HEK293T (cell line): ENCODE data around the gene GFER.

Source experiments
- CTCF ChIA-PET: fragments of 350-600 bp; formaldehyde crosslinking; extraction: SDS; loops from one replicate; lab custom pipeline; 2021; ENCODE audit warnings: antibody characterized with exemption, inconsistent platforms; lab: Yijun Ruan, JAX
- POLR2A ChIA-PET: fragments of 350-600 bp; formaldehyde crosslinking; extraction: SDS; loops from one replicate; lab custom pipeline; 2020; ENCODE audit warnings: antibody characterized with exemption, inconsistent platforms; lab: Yijun Ruan, JAX
- DNase-seq: peaks from one replicate; pipeline ENCODE4 v3.0.0; 2012; ENCODE audit warnings: mixed read lengths; ENCODE audit errors: extremely low spot score
- ARNT ChIP-seq: fragments of 450-650 bp; IDR thresholded peaks from 2 replicates; pipeline ENCODE4 v1.6.1; 2017; ENCODE audit warnings: mild to moderate bottlenecking
- BHLHE40 ChIP-seq: fragments of 450-650 bp; IDR thresholded peaks from 2 replicates; pipeline ENCODE4 v1.6.1; 2016; ENCODE audit warnings: mild to moderate bottlenecking, moderate library complexity, borderline replicate concordance
- CTBP1 ChIP-seq: fragments of 450-650 bp; IDR thresholded peaks from 2 replicates; pipeline ENCODE4 v1.6.1; 2016; ENCODE audit warnings: borderline replicate concordance
- ELF4 ChIP-seq: fragments of 450-650 bp; IDR thresholded peaks from 2 replicates; pipeline ENCODE4 v1.6.1; 2017; ENCODE audit warnings: antibody characterized with exemption
- FOXA1 ChIP-seq: fragments of 450-650 bp; IDR thresholded peaks from 2 replicates; pipeline ENCODE4 v1.6.1; 2016; ENCODE audit warnings: mild to moderate bottlenecking
- FOXK2 ChIP-seq: fragments of 450-650 bp; IDR thresholded peaks from 2 replicates; pipeline ENCODE4 v1.6.1; 2016; ENCODE audit warnings: mild to moderate bottlenecking
- FOXM1 ChIP-seq: fragments of 450-650 bp; IDR thresholded peaks from 2 replicates; pipeline ENCODE4 v1.6.1; 2017; ENCODE audit warnings: mild to moderate bottlenecking, borderline replicate concordance
- HDGF ChIP-seq: fragments of 450-650 bp; IDR thresholded peaks from 2 replicates; pipeline ENCODE4 v1.6.1; 2017; ENCODE audit warnings: antibody characterized with exemption, borderline replicate concordance
- L3MBTL2 ChIP-seq: fragments of 450-650 bp; conservative IDR thresholded peaks from 2 replicates; pipeline ENCODE4 v1.6.1; 2016; ENCODE audit warnings: mild to moderate bottlenecking
- LEF1 ChIP-seq: fragments of 450-650 bp; IDR thresholded peaks from 2 replicates; pipeline ENCODE4 v1.6.1; 2017; ENCODE audit warnings: mild to moderate bottlenecking, borderline replicate concordance
- NFRKB ChIP-seq: fragments of 450-650 bp; IDR thresholded peaks from 2 replicates; pipeline ENCODE4 v1.6.1; 2016; ENCODE audit warnings: mild to moderate bottlenecking, moderate library complexity
- SP1 ChIP-seq: fragments of 450-650 bp; IDR thresholded peaks from 2 replicates; pipeline ENCODE4 v1.6.1; 2017
- SUZ12 ChIP-seq: fragments of 450-650 bp; IDR thresholded peaks from 2 replicates; pipeline ENCODE4 v1.6.1; 2016; ENCODE audit warnings: mild to moderate bottlenecking
- TARDBP ChIP-seq: fragments of 450-650 bp; IDR thresholded peaks from 2 replicates; pipeline ENCODE4 v1.6.1; 2016
- ZNF384 ChIP-seq: fragments of 450-650 bp; IDR thresholded peaks from 2 replicates; pipeline ENCODE4 v1.6.1; 2016
- TF ChIP-seq, protein P1 (sequence below): fragments of 450-650 bp; IDR thresholded peaks from 2 replicates; pipeline ENCODE4 v1.6.1; 2016

Gene GFER

DNA sequence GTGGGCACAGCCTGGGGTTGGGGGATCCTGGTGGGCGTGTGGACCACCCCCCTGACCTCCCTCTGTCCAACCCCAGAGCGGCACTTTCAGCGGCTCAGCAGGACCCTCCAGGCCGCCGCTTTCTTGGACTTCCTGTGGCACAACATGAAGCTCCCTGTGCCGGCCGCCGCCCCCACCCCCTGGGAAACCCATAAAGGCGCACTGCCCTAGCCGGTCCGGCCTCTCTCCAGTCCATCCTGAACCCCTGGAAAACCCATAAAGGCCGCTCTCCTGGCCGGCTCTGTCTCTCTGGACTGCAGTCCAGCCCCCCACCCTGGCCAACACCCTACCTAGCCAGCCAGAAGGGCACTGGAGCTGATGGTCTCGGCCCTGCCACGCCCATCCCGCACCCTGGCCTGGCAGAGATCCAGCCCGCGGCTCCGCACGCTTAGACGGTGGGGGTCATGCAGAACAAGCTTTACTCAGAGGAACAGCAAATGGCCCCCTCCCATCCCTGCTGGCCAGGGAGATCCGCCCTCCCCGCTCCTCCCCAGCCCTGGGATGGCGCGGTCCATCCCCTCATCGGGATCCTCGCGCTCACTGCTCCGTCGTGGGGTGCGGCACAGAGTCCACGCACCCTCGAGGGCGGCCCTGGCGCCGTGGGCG is 5.4 kb upstream of the GFER start:
- TF ChIP-seq FOXM1 (no peak), L3MBTL2 (no peak), SUZ12 (no peak), TARDBP (no peak), FOXK2 (no peak), ELF4 (no peak), FOXA1 (no peak), CTBP1 (no peak)
- TF ChIP-seq, protein P1, sequence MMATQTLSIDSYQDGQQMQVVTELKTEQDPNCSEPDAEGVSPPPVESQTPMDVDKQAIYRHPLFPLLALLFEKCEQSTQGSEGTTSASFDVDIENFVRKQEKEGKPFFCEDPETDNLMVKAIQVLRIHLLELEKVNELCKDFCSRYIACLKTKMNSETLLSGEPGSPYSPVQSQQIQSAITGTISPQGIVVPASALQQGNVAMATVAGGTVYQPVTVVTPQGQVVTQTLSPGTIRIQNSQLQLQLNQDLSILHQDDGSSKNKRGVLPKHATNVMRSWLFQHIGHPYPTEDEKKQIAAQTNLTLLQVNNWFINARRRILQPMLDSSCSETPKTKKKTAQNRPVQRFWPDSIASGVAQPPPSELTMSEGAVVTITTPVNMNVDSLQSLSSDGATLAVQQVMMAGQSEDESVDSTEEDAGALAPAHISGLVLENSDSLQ, result no peak
- DNase-seq, result no peak
- ChIA-PET CTCF (no interaction called here), POLR2A (interaction anchor here (3.1 kb wide), 1 partner anchor 13 kb away, joined by 45 read pairs; the partner anchor contains the start of genes RNF151 and RPS2)

DNA sequence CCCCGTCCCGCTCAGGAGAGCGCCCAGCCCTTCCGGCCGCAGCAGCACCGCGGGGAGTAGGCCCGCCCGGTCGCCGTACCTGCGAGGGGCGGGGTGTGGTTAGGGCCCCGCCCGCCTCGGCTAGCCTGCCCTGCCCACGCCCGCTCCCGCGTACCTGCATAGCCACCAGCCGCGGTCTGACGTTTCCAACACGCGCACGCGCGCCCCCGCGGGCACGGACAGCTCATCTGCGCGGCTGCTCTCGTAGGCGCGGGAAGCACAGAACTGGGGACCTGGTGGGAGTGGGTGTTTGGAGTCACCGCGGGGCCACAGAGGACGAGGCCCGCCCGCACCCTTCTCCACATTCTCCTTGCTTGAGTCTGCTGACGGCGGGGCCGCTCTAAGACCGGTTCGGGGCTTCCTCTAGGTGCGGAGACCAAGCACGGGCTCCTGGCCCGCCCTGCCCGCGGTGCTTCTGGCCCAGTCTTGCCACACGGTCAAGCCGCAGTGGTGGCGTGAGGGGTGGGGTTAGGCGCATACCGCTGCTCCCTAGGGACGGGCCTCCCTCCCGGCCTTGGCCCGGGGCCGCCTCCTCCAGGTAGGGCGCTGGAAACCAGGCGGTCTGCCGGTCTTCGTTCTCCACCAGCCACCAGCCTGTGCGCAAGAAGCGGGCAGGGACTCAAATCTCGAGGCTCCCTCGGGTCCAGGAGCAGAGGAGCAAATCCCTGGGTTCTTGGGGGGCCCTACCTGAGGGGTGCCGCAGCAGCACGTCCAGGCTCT is 4.5 kb upstream of the GFER start:
- DNase-seq, result no peak
- ChIA-PET POLR2A (interaction anchor here (3.1 to 9.2 kb wide), 3 partner anchors 8 to 14 kb away, joined by 27 to 88 read pairs (median 45); partner anchors contain the start of genes RNF151, RPS2 and TBL3), CTCF (no interaction called here)
- no peak for TF ChIP-seq SP1
- no peak for TF ChIP-seq L3MBTL2
- TF ChIP-seq, protein P1, result no peak
- no peak for TF ChIP-seq BHLHE40
- no peak for TF ChIP-seq LEF1
- TF ChIP-seq HDGF, result no peak
- TF ChIP-seq NFRKB, result no peak
- no peak for TF ChIP-seq SUZ12
- TF ChIP-seq FOXK2, result no peak
- no peak for TF ChIP-seq FOXM1
- no peak for TF ChIP-seq ELF4

DNA sequence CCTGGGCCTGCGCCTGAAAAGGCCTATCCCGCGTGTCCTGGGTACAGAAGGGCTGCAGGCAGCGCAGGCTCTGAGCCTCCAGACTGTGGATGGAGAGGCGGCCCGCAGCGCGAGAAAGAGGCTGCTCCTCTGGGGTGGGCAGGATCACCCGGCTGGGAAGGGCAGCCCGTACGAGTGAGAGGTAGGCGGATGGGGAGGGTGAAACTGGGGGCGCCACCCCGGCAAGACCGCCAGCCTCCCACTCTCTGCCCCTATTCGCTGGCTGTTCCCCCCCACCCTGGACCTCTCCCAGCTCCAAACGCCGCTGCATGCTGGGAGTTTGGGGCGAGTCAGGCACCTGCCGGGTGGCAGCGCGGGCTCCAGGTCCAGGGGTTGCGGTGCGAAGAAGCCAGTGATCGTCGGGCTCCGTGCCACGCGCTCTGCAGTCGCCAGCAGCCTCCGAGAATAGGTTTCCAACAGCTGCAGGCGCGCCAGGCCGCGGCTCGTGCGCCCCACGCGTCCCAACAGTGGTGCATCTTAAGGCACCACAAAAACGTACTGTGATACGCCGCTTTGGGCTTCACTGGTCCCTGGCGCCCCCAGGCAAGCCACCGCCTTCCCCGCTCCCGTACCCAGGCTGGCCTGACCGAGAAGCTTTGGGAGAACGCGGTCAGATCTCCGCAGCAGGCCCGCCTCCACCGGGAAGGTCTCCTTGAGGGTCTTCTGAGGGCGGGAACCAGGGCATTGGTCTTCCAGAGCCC is 3.8 kb upstream of the GFER start:
- POLR2A ChIA-PET, result interaction anchor here (3.5 to 9.2 kb wide), 2 partner anchors 8 to 15 kb away, joined by 27 to 88 read pairs; partner anchors contain the start of genes RNF151, RPS2 and TBL3
- CTCF ChIA-PET, result no interaction called here
- DNase-seq, result no peak
- TF ChIP-seq TARDBP, result no peak
- no peak for TF ChIP-seq NFRKB
- no peak for TF ChIP-seq ELF4
- no peak for TF ChIP-seq FOXM1
- TF ChIP-seq BHLHE40, result no peak
- TF ChIP-seq ZNF384, result no peak

DNA sequence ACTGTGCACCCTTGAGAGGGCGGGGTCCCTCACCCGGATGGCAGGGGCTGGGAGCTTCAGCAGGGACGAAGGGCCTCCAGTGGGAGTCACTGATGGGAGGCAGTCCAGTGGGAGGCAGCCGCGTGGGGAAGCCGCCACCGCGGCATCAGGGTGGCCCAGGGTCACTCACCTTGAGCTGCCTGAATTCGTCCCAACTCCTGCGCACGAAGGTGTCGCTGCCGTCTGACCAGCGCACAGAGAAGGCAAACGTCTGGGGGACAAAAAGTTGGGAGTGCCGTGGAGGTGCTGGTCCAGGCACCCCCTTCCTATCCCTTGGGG is 3.3 kb upstream of the GFER start:
- TF ChIP-seq ZNF384, result no peak
- no peak for TF ChIP-seq FOXK2
- TF ChIP-seq FOXA1, result no peak
- no peak for TF ChIP-seq FOXM1
- TF ChIP-seq CTBP1, result no peak
- no peak for TF ChIP-seq LEF1
- TF ChIP-seq SUZ12, result no peak
- DNase-seq, result no peak
- ChIA-PET POLR2A (interaction anchor here (0.6 to 9.2 kb wide), 3 partner anchors 9 to 175 kb away, joined by 3 to 88 read pairs (median 27); partner anchors contain the start of genes RNF151, RPS2, TBL3 and TRAF7), CTCF (interaction anchor here (1.4 kb wide), 1 partner anchor 39 kb away, joined by 4 read pairs; no protein-coding TSS in a partner anchor)

DNA sequence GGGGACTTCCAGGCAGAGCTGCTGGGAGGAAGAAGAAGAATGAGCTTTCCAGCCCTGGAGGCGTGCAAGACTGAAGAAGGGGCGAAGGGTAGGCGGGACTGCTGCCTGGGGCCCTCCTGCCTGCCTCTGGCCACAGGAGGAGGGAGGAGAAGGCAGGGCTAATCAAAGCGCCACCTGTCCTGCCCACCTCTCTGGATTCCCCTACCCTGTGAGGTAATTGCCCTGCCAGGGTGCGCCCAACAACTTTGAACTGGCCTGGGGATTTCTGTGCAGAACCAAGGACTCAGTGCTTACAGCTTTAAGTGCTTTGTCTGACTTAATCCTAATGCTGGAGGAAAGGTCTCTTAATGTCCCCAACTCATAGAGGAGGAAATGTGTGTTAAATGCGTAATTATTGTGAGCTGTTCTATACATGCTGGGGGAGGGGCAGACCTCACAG is 2.6 kb upstream of the GFER start, which contains the start of gene NOXO1:
Gene NOXO1 (minus strand): TSS at position 72 of the 439 bp plus-strand sequence. CDS start 290 bp downstream, outside the sequence.
- ChIA-PET CTCF (interaction anchor here (0.9 to 1.4 kb wide), 3 partner anchors 22 to 42 kb away, joined by 3 to 5 read pairs (median 4); no protein-coding TSS in a partner anchor), POLR2A (interaction anchor here (0.6 to 9.2 kb wide), 5 partner anchors 10 to 174 kb away, joined by 3 to 88 read pairs (median 6); partner anchors contain the start of genes MSRB1, RNF151, RPS2 and TBL3)
- TF ChIP-seq ZNF384, result no peak
- TF ChIP-seq ARNT, result no peak
- TF ChIP-seq FOXK2, result no peak
- no peak for TF ChIP-seq FOXM1
- no peak for TF ChIP-seq TARDBP
- no peak for TF ChIP-seq SP1
- TF ChIP-seq BHLHE40, result no peak
- no peak for TF ChIP-seq LEF1
- TF ChIP-seq SUZ12, result no peak
- TF ChIP-seq, protein P1, result no peak
- no peak for TF ChIP-seq HDGF
- TF ChIP-seq L3MBTL2, result no peak
- TF ChIP-seq NFRKB, result no peak
- no peak for TF ChIP-seq ELF4
- no peak for TF ChIP-seq CTBP1
- no peak for DNase-seq
